A549 (cell line): Measurements from ENCODE around the gene CLDN6.

Experiments
- EP300 ChIP-seq, 2 experiments: fragments of >200 bp; sonication (Bioruptor Twin); formaldehyde crosslinking; IDR thresholded peaks; 2 replicates in 1 of 2; 3 replicates in 1 of 2; pipeline ENCODE4 v1.6.1; 2016 to 2017
- MAZ ChIP-seq: fragments of 150-350 bp; IDR thresholded peaks from 2 replicates; pipeline ENCODE4 v1.6.1; 2014; ENCODE audit warnings: antibody characterized with exemption, low read depth, low read length, borderline replicate concordance
- POLR2A ChIP-seq: IDR thresholded peaks from 2 replicates; pipeline ENCODE4 v1.6.1; 2012; ENCODE audit warnings: mild to moderate bottlenecking, low read length
- POLR2AphosphoS2 ChIP-seq: conservative IDR thresholded peaks from 2 replicates; pipeline ENCODE4 v1.6.1; 2012; ENCODE audit warnings: low read length, improper control_type of control experiment, inconsistent platforms
- TF ChIP-seq, protein P1 (sequence below): fragments of >200 bp; sonication (Bioruptor Twin); formaldehyde crosslinking; IDR thresholded peaks from 3 replicates; pipeline ENCODE4 v1.5.1; 2016
- TF ChIP-seq, protein P2 (sequence below): IDR thresholded peaks from 2 replicates; pipeline ENCODE4 v1.6.1; 2012

DNA sequence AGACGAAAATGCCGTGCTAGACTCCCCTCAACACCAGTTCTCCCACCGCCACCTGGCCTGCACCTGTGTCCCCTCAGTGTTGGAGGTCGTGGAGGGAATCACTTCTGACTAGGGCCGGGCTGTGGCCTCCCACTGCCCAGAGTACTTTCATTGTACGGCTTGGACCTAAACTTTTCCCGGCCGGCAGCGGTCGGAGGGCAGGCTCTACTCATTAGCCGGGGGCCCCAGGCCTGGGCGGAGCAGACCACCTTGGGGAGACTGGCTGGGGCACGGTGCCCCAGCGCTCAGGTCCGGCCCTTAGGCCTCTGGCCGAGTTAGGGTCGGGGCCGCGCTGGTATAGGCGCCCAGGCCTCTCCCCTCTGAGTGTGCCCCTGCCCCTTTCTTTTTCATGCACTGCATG is 639 bp downstream of the CLDN6 start:
- TF ChIP-seq, protein P1, sequence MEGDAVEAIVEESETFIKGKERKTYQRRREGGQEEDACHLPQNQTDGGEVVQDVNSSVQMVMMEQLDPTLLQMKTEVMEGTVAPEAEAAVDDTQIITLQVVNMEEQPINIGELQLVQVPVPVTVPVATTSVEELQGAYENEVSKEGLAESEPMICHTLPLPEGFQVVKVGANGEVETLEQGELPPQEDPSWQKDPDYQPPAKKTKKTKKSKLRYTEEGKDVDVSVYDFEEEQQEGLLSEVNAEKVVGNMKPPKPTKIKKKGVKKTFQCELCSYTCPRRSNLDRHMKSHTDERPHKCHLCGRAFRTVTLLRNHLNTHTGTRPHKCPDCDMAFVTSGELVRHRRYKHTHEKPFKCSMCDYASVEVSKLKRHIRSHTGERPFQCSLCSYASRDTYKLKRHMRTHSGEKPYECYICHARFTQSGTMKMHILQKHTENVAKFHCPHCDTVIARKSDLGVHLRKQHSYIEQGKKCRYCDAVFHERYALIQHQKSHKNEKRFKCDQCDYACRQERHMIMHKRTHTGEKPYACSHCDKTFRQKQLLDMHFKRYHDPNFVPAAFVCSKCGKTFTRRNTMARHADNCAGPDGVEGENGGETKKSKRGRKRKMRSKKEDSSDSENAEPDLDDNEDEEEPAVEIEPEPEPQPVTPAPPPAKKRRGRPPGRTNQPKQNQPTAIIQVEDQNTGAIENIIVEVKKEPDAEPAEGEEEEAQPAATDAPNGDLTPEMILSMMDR = no peak
- TF ChIP-seq EP300 (IDR thresholded peaks at IDR 0.05) (no peak), MAZ (no peak), POLR2A (no peak), POLR2AphosphoS2 (no peak)
- TF ChIP-seq, protein P2, sequence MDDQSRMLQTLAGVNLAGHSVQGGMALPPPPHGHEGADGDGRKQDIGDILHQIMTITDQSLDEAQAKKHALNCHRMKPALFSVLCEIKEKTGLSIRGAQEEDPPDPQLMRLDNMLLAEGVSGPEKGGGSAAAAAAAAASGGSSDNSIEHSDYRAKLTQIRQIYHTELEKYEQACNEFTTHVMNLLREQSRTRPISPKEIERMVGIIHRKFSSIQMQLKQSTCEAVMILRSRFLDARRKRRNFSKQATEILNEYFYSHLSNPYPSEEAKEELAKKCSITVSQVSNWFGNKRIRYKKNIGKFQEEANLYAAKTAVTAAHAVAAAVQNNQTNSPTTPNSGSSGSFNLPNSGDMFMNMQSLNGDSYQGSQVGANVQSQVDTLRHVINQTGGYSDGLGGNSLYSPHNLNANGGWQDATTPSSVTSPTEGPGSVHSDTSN = no peak
